ENCODE results near the gene SRA1. TPM values are rescaled to one million over a fixed set of nuclear protein-coding genes. Genes with fewer than 3 reads are reported as not detected.
"Not testable (repeated sequence)": the region's sequence is repeated elsewhere in the genome, so short reads cannot be mapped to it uniquely, and the experiment has no call there.

Gene SRA1
- total RNA-seq, 2 experiments from 2014 or later, result 18.8 to 24.5 TPM

DNA sequence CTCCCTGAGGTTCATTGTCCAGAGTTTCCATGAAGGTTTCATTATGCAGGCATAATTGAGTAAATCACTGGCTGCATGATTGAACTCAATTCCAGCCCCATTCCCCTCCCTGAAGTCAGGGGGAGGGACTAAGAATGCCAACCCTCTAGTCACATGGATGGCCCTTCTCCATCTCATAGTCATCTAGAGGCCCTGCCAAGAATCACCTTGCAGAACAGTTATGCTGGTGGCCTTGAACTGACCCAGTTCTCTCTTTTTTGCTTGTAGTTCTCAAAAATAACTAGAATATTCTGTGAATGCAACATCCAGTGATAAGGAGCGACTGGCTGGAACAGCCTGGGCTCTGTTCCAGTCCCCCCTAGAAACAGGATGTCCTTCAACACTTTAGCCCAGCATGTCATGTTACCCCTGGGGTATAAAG is 39.1 kb upstream of the SRA1 start:
- BruUV-seq (replicated peaks), result no TSS peak
- POLR2A ChIA-PET, result interaction anchor here (0.6 kb wide), 1 partner anchor 21 kb away, joined by 4 read pairs; no protein-coding TSS in a partner anchor
- intact Hi-C loops (cut with micrococcal nuclease; ENCODE audit: unreplicated experiment), result no loop called here

DNA sequence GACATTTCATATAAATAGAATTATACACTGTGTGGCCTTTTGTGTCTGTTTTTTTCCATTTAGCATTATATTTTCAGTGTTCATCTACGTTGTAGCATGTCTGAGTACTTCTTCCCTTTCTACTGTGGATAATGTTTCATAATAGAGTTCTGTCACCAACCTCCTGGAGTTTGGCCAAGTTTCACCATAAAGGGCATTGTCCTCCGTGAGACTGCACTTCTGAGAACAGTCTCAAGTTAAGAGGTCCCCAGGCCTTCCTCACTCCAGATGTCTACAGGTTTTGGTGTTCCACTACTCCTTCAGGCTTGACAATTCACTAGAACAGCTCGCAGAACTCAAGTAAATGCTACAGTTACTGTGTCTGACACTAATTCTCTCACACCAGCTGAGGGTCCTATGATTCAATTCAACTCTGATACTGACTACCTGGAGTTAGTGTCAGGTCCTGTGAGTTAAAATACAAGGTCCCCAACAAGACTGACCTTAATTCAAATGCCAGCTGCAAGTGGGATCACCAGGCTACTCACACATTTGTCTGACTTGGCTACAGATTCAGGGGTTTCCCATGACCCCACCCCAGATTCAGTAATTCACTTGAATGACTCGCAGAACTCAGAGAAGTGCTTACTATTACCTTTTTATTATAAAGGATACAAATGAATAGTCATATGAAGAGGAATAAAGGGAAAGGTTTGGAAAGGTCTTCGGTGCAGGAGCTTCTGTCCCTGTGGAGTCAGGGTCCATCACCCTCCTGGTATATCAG is 38.4 kb upstream of the SRA1 start:
- no peak overlapping the region for H3K27ac ChIP-seq (ENCODE audit: low read depth, low read length, poor library complexity, severe bottlenecking)
- H3K36me3 ChIP-seq (ENCODE audit: insufficient read depth, low read length), result no peaks in the 10 kb centered on the region
- H2AFZ ChIP-seq (ENCODE audit: low read length), result no peak overlapping the region
- H3K79me2 ChIP-seq (ENCODE audit: insufficient read depth, low read depth, low read length), result no peaks in the 10 kb centered on the region
- TF ChIP-seq EZH2phosphoT487 (IDR thresholded peaks at IDR 0.05; ENCODE audit: borderline replicate concordance, low read depth, low read length), result no peak
- TF ChIP-seq, protein P1, sequence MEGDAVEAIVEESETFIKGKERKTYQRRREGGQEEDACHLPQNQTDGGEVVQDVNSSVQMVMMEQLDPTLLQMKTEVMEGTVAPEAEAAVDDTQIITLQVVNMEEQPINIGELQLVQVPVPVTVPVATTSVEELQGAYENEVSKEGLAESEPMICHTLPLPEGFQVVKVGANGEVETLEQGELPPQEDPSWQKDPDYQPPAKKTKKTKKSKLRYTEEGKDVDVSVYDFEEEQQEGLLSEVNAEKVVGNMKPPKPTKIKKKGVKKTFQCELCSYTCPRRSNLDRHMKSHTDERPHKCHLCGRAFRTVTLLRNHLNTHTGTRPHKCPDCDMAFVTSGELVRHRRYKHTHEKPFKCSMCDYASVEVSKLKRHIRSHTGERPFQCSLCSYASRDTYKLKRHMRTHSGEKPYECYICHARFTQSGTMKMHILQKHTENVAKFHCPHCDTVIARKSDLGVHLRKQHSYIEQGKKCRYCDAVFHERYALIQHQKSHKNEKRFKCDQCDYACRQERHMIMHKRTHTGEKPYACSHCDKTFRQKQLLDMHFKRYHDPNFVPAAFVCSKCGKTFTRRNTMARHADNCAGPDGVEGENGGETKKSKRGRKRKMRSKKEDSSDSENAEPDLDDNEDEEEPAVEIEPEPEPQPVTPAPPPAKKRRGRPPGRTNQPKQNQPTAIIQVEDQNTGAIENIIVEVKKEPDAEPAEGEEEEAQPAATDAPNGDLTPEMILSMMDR (conservative IDR thresholded peaks at IDR 0.05; ENCODE audit: low read length), result no peak
- DNase-seq (ENCODE audit: low spot score), result no peak
- ChIA-PET POLR2A (interaction anchor here (0.6 kb wide), 1 partner anchor 49 kb away, joined by 3 read pairs; no protein-coding TSS in a partner anchor), CTCF (ENCODE audit: unreplicated experiment) (no interaction called here)
- no peaks in the 10 kb centered on the region for H3K9me3 ChIP-seq (ENCODE audit: low read length)
- H4K20me1 ChIP-seq (ENCODE audit: insufficient read depth, low read length), result no peaks in the 10 kb centered on the region
- no peaks in the 10 kb centered on the region for H3K9me2 ChIP-seq (ENCODE audit: insufficient read depth, low read length)
- BruUV-seq (replicated peaks), result no TSS peak
- no peaks in the 10 kb centered on the region for H3K4me1 ChIP-seq (ENCODE audit: insufficient read depth, low read length, poor library complexity, severe bottlenecking)
- no peak overlapping the region for H3K4me3 ChIP-seq (ENCODE audit: low read depth, low read length, poor library complexity, severe bottlenecking)
- intact Hi-C loops (cut with micrococcal nuclease; ENCODE audit: unreplicated experiment), result no loop called here
- no peak overlapping the region for H3K4me2 ChIP-seq (ENCODE audit: low read length)

More for the DNA sequence above, 39.1 kb upstream of the SRA1 start:
- CTCF ChIA-PET (ENCODE audit: unreplicated experiment), result no interaction called here
- H3K4me1 ChIP-seq (ENCODE audit: insufficient read depth, low read length, poor library complexity, severe bottlenecking), result no peaks in the 10 kb centered on the region
- no peaks in the 10 kb centered on the region for H3K79me2 ChIP-seq (ENCODE audit: insufficient read depth, low read depth, low read length)
- no peaks in the 10 kb centered on the region for H4K20me1 ChIP-seq (ENCODE audit: insufficient read depth, low read length)
- DNase-seq (ENCODE audit: low spot score), result no peak
- no peak overlapping the region for H2AFZ ChIP-seq (ENCODE audit: low read length)
- H3K9me2 ChIP-seq (ENCODE audit: insufficient read depth, low read length), result no peaks in the 10 kb centered on the region
- no peaks in the 10 kb centered on the region for H3K36me3 ChIP-seq (ENCODE audit: insufficient read depth, low read length)
- no peaks in the 10 kb centered on the region for H3K9me3 ChIP-seq (ENCODE audit: low read length)
- H3K4me2 ChIP-seq (ENCODE audit: low read length), result no peak overlapping the region
- TF ChIP-seq, protein P1 (conservative IDR thresholded peaks at IDR 0.05; ENCODE audit: low read length), result no peak
- TF ChIP-seq EZH2phosphoT487 (IDR thresholded peaks at IDR 0.05; ENCODE audit: borderline replicate concordance, low read depth, low read length), result no peak
- H3K27ac ChIP-seq (ENCODE audit: low read depth, low read length, poor library complexity, severe bottlenecking), result no peak overlapping the region
- no peak overlapping the region for H3K4me3 ChIP-seq (ENCODE audit: low read depth, low read length, poor library complexity, severe bottlenecking)

GRCh38 chr5:140594169-140594568 is 36.9 kb upstream of the SRA1 start:
- no peak for DNase-seq (ENCODE audit: low spot score)
- ChIA-PET CTCF (ENCODE audit: unreplicated experiment) (no interaction called here), POLR2A (no interaction called here)

GRCh38 chr5:140593070-140593469 is 35.8 kb upstream of the SRA1 start:
- H2AFZ ChIP-seq (ENCODE audit: low read length); intact Hi-C loops (cut with micrococcal nuclease; ENCODE audit: unreplicated experiment); DNase-seq (ENCODE audit: low spot score); BruUV-seq (replicated peaks); H3K4me2 ChIP-seq (ENCODE audit: low read length); H4K20me1 ChIP-seq (ENCODE audit: insufficient read depth, low read length); H3K79me2 ChIP-seq (ENCODE audit: insufficient read depth, low read depth, low read length); POLR2A ChIA-PET; CTCF ChIA-PET (ENCODE audit: unreplicated experiment); H3K4me3 ChIP-seq (ENCODE audit: low read depth, low read length, poor library complexity, severe bottlenecking); H3K27ac ChIP-seq (ENCODE audit: low read depth, low read length, poor library complexity, severe bottlenecking); H3K36me3 ChIP-seq (ENCODE audit: insufficient read depth, low read length); H3K9me3 ChIP-seq (ENCODE audit: low read length); H3K9me2 ChIP-seq (ENCODE audit: insufficient read depth, low read length); H3K4me1 ChIP-seq (ENCODE audit: insufficient read depth, low read length, poor library complexity, severe bottlenecking): not testable (repeated sequence)

More at GRCh38 chr5:140594169-140594568, 36.9 kb upstream of the SRA1 start:
- no TSS peak for BruUV-seq (replicated peaks)
- Histone ChIP-seq H3K27ac (ENCODE audit: low read depth, low read length, poor library complexity, severe bottlenecking) (no peak overlapping the region), H3K9me2 (ENCODE audit: insufficient read depth, low read length) (no peaks in the 10 kb centered on the region), H3K4me1 (ENCODE audit: insufficient read depth, low read length, poor library complexity, severe bottlenecking) (no peaks in the 10 kb centered on the region), H3K4me2 (ENCODE audit: low read length) (no peak overlapping the region), H4K20me1 (ENCODE audit: insufficient read depth, low read length) (no peaks in the 10 kb centered on the region), H3K4me3 (ENCODE audit: low read depth, low read length, poor library complexity, severe bottlenecking) (no peak overlapping the region), H3K79me2 (ENCODE audit: insufficient read depth, low read depth, low read length) (no peaks in the 10 kb centered on the region), H2AFZ (ENCODE audit: low read length) (no peak overlapping the region), H3K9me3 (ENCODE audit: low read length) (no peaks in the 10 kb centered on the region), H3K36me3 (ENCODE audit: insufficient read depth, low read length) (no peaks in the 10 kb centered on the region)
- TF ChIP-seq, protein P1 (conservative IDR thresholded peaks at IDR 0.05; ENCODE audit: low read length), result no peak
- TF ChIP-seq EZH2phosphoT487 (IDR thresholded peaks at IDR 0.05; ENCODE audit: borderline replicate concordance, low read depth, low read length), result no peak
- intact Hi-C loops (cut with micrococcal nuclease; ENCODE audit: unreplicated experiment), result no loop called here
